Measurements from ENCODE around the gene PLEKHD1.
"Not testable (repeated sequence)": the region's sequence is repeated elsewhere in the genome, so short reads cannot be mapped to it uniquely, and the experiment has no call there.

PLEKHD1 gene

DNA sequence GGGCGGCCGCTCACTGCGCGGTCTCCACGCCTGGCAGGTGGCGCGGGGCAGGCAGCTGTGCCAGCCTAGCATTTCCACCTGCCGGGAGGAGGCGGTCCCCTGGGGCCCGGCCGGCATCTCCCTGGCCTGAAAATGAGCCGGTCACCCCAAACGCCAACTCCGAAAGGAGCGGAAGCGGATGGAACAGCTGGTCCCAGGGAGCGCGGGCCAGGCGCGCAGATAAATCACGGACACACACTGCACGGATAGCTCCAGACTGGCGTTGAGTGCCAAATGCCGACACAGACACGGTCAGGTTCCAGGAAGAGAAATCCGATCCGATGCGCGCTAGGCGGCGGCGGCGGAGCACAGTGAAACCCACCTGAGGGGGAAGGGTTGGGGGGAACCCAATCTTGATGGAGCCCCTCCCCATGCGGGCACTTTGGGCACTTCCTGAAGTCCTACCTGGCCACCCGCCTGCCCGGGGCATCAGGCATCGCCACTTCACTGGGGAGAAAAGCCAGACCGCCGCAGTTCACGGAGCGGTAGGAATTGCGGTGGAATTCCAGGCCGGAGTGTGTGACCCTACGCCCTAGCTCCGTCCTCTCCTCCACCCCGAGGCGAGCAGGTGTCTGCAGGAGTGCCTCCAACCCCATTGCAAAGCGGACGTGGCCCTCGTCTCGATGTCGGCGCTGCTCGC is 624 bp upstream of the PLEKHD1 start:
- peak; percentile 65 for DNase-seq

DNA sequence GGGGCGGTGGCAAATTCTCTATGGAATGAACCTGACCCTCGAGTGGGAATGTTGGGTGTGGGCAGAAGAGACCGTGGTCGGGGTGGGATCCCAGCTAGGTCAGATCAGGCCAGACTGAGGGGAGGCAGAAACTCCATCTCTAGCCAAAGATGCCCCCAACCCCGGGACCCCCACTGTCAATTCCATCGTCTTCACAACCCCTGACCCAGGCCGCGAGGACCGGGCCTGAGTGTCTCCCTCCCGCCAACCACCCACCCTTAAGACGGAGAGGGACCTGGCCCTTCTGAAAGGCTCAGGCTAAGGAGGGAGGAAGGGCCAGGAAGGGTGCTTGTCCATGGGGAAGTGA is 760 bp downstream of the PLEKHD1 start:
- peak; percentile 31 for DNase-seq

DNA sequence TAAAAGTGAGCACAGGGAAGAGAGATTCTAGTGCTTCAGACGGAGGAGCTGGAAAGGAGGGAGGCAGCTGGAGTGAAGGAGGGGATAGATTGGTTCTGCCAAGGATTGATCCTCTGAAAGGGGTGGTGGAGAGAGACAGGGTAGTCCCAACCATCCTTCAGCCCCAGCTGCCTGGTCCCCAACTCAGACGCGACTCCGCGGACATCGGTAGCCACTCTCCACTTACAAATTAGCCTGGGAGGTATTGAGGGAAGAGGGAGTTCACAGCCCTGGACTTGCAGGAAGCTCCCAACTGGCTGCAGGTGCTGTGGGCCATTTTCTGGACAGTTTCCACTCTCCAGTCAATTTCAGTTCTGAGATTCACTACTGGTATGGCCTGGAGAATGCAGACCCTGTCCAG is 1.2 kb downstream of the PLEKHD1 start:
- DNase-seq: peak; percentile 9

DNA sequence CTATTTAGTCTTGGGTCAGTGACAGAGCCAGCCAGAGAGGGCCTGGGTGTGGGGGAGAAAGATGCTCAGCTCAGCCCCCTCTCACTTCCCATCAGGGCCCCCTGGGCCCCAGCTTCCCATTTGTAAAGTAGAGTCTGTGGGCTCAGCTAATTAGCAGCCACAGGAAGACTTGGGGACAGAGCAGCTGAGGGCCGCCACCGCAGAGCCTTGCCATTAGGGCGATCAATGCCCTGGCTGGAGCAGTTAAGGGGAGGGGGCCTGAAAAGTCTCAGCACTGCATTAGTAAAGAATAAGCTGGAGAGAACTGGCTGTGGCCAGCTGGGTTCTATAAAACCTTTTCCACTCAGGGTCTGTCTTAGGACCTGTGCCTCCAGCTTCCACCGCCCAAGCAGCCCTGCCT is 2.7 kb downstream of the PLEKHD1 start:
- DNase-seq: peak; percentile 16

DNA sequence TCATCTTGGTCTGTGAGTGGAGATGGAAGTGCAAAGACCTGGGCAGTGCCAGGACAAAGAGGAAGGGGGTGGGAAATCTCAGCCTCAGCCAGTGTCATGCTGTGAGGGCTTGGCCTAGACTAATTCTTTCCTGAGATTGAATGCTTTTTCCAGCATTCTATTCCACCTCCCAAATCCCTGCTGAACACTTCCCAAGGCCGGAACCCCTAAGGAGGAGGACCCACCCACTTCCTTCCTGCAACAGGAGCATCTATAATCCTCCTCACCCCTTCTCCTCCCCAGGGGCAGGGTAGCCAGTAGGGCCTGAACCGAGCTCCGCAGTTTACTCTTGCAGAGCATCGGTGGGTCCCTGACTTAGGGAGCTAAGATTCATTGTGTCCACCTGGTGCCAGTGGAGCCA is 3.2 kb downstream of the PLEKHD1 start:
- peak; percentile 16 for DNase-seq

DNA sequence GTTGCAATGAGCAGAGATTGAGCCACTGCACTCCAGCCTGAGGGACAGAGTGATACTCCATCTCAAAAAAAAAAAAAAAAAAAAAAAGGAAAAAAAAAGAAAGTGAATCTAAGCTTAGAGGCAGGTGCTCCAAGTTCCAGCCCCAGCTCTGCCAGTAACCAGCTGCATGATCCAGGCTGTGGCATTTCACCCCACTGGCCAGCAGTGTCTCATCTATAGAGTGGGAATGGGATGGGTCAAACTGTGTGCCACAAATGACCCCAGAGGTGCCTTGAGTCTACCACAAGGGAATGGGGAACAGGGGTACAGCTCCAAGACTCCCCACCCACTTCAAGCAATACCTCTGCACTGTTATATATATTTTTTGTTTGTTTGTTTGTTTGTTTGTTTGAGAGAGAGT is 5.0 kb downstream of the PLEKHD1 start:
- DNase-seq: peak; percentile 18

DNA sequence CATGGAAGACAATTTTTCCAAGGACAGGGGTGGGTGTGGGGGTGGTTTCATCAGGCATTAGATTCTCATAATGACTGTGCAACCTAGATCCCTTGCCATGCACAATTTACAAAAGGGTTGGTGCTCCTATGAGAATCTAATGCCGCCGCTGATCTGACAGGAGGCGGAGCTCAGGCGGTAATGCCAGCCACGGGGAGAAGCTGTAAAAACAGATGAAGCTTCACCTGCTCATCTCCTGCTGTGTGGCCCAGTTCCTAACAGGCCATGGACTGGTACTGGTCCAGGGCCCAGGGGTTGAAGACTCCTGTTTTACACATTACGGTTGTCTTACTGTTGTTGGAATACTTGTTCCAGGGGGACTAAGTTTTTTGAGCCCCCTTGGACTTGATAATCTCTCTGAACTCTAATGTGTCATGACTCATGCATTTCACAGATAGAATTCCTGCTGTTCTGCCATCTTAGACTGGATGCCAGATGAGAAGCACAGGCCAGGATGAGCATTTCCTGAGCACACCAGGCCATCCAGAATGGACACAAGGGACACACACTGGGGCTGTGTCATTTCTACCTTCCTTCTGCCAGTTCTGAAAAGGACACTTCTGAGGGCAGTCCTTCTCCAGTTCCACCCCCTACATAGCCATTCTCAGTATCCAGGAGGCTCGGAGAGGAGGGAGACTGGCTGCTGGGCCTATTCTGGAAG is 5.8 kb downstream of the PLEKHD1 start:
- no peak for DNase-seq

DNA sequence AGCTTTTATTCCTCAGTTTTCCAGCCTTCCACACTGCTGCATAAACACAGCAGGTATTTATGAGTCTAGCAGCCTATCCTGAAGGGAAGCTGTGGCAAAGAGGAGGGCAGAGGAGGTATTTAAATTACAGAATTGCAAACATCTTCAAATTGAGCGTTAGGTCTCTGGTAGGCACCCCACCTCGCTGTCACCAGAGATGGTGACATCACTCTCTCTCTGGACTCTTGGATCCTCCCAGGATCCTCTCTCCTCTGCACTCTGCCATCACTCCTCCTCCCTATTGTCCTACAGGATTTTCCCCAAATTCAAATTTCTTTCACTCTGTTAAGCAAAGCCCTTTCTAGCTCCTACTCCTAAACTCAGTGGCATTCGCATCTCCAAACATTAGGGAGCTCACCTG is 6.7 kb downstream of the PLEKHD1 start:
- peak; percentile 3 for DNase-seq

DNA sequence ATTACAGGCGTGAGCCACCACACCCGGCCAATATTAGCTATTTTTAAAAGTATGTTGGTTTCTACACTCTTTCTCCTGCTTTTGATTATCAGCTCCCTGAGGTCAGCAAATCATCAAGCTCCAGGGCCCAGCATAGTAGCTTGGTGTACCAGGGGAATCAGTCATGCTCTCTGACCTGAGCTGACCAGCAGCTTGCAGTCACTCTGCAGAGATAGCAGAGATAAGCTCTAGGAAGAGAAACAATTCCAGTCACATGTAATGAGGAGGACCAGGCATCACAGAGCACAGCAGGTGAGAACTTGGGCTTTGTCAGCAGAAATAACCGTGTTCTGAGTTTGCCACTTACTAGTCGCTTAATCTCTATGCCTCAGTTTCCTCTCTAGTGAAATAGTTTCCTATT is 8.5 kb downstream of the PLEKHD1 start:
- DNase-seq: no peak

DNA sequence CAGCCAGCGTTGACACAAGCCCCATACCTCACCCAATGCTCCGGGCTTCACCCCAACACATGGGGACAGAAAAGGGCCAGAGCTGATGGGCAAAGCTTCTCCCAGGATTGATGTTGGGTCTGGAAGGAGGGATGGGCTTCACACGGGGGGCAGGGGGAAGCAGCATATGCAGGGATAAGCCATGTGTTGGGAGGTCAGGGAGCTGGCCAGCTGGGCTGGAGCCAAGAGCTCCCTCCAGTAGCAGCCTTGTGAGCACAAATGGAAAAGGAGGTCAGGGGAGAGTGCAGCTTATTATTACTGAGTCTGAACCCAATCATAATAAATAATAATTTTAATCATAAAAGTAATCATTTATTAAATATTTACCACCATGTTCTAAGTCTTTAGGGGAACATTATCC is 9.3 kb downstream of the PLEKHD1 start:
- peak; percentile 7 for DNase-seq

DNA sequence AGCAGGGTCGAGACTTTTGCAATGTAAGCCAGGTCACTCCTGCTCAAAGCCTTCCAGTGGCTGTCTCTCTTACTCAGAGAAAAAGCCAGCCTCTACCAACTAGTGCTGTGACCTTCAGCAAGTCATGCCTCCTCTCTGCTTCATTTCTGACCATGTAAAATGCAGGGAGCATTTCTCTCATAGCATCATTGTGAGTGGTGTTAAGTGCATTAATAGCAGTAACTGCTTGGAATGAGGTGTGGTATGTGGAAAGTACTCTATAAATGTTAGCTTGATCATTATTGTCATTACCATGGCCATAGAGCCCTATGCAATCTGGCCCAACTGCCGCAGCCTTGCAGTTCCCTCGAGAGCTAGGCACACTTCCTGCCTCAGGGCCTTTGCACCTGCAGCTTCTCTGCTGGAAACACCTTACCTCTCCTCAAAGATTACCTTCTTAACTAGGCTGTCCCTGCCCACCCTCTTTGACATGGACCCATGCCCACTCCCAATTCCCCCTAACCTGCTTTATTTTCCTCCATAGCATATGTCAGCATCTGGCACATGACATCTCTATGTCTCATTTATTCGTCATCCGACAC is 10.9 kb downstream of the PLEKHD1 start:
- no peak for DNase-seq

DNA sequence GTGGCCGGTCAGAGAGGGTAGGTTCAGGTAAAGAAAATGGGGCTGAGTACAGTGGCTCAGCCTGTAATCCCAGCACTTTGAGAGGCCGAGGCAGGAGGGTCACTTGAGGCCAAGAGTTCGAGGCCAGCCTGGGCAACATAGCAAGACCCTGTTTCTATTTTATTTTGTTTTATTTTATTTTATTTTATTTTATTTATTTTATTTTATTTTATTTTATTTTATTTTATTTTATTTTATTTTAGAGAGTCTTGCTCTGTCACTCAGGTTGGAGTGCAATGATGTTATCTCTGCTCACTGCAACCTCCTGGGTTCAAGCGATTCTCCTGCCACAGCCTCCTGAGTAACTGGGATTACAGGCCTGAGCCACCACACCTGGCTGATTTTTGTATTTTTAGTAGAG is 13.3 kb downstream of the PLEKHD1 start:
- not testable (repeated sequence) for DNase-seq

DNA sequence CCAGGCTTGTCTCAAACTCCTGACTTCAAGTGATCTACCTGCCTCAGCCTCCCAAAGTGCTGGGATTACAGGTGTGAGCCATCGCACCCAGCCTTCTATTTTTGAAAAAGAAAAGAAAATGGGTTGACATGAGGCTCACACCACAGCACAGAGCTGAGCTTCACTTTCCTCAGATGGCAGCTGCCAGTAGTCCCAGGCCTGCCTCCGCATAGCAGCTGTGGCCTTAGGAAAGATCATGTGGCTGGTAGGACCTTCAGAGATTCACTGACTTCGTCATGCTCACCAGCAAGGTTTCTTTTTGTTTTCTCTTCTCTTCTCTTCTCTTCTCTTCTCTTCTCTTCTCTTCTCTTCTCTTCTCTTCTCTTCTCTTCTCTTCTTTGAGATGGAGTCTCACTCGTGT is 13.8 kb downstream of the PLEKHD1 start:
- DNase-seq: not testable (repeated sequence)

DNA sequence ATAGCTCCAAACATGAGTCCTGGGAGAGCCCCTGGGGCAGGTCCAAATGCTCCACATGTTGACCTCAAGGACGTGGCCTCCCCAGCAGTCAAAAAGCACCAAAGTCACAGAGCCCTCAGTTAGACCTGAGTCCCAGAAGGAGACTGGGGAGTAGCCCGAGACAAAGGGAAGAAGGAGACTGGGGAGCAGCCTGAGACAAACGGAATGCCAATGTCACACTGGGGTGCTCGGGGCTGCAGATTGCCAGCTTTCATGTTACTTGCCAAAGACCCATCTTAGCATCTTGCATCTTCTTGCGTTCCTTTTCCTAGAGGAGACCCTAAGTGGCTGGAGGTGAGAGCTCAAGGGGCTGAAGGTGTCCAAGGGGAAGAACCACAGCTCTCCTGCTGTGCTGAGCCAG is 14.9 kb downstream of the PLEKHD1 start:
- DNase-seq: no peak

DNA sequence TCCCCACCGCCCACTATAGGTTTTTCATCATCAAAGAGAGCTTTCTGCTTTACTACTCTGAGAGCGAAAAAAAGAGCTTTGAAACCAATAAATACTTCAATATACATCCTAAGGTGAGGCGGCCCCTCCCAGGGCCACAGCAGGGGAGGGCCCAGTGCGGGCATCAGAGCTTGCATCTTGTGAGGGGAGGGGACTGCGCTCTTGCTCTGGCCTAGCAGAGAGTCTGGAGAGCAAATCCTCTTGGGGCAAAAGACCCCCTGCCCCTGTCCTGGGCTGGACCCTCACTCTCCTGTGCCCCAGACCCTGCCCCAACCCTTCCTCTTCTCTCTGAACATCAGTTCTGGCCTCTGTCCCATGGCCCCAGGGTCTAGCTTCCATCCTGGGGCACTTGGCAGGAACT is 15.6 kb downstream of the PLEKHD1 start:
- DNase-seq: no peak

DNA sequence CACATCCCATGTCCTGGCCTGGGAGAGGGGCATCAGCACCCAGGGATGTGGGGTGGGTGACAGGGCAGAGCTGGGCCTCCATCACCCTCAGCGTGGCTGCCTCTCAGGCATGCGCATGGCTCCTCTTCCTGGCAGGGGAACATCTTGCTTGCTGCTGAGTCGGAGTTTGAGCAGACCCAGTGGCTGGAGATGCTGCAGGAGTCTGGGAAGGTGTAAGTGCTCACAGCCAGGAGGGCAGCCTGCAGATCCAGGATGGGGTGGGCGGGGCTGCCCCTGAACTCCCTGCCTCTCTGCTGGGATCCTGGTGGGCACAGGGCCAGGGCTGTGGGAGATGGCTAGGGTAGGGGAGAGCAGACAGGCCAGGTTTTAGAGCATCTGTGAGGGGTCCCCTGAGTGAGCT is 16.2 kb downstream of the PLEKHD1 start:
- no peak for DNase-seq

DNA sequence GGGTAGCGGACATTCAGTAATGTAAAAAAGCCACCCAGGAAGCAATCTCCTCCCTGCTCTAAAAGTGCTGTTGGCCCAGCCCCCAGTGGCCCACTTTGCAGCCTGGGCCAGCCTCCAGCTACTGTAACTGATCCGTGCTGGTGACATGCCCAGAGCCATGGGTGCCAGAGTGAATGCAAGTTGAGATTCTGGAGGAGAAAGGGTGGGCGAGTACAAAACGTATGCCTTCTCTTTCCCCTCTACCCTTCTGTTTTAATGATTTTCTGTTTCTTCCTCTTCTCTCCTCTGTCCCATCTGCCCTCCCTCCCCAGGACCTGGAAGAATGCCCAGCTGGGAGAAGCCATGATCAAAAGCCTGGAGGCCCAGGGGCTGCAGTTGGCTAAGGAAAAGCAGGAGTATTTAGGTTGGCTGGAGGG is 16.9 kb downstream of the PLEKHD1 start:
- peak; percentile 68 for DNase-seq

DNA sequence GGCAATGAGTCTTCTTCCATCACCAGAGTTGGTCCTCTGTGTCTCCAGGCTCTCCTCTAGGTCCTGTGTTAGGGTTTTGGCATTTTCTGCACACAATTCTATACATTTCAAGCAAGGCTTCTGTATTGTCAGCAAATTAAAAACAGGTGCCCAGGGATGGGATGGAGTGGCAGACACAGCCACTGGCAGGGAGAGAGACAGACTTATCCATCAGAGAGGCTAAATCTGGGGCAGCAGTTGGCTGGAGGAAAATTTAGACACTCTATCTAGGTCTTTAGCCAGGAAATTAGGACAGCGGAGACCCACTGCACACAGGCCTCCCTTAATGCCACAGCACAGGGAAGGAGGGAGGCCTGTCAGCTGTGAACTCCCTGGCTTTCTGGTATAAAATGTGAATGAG is 20.2 kb downstream of the PLEKHD1 start:
- no peak for DNase-seq

DNA sequence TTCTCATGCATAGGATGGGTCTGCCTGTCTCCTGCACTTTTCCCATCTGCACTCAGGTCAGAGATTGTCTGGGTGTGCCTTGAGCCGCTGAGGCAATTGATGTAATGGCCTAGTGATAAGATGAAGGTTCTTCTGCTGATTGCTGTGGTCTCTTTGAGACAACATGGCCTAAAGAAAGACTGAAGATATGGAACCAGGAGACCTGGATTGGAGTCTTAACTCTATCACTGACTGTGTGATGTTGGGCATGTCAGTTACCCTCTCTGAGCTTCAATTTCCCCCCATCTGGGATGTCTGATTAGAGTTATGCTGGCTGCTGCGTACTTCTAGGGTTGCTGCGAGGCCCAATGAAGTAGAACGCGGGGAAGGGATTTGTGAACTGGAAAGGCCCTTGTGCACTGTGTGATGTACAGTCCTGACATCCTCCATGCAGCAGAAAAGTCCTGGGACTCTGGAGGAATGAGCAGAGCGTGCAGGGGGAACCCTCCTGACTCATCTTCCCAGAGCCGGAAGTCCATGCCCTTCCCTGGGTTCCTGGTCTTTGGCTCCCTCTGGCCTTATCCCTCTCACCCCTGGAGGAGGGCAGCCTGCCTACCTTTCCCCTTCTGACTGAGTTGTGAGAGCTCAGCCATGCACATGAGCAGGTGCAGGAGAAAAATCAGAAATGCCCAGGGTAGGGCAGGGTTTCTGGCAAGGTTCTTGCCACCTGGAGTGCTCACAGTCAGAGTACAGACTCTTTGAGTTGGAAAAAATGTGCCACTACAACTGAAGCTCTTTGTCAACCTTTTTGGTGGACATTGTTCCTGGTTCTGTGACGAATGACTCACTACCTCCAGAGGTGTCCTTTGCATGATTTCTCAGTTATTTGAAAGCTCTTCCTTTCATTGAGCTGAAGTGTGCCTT is 21.1 kb downstream of the PLEKHD1 start:
- DNase-seq: no peak

DNA sequence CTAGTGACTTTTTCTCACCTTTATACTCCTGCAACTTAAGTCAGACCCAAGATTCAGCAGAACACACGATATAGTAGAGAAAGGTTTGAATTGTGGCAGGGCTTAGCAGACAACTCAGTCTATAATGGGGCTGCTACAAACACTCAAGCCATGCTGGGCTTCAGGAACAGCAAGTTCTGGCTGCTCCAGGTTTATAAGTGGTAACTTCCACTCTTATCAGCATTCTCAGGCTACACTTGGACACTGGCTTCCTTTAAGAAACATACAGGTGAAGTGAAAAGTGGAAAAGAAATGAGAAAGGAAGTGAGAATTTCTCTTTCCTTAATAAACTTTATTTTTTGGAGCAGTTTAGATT is 21.7 kb downstream of the PLEKHD1 start:
- no peak for DNase-seq

DNA sequence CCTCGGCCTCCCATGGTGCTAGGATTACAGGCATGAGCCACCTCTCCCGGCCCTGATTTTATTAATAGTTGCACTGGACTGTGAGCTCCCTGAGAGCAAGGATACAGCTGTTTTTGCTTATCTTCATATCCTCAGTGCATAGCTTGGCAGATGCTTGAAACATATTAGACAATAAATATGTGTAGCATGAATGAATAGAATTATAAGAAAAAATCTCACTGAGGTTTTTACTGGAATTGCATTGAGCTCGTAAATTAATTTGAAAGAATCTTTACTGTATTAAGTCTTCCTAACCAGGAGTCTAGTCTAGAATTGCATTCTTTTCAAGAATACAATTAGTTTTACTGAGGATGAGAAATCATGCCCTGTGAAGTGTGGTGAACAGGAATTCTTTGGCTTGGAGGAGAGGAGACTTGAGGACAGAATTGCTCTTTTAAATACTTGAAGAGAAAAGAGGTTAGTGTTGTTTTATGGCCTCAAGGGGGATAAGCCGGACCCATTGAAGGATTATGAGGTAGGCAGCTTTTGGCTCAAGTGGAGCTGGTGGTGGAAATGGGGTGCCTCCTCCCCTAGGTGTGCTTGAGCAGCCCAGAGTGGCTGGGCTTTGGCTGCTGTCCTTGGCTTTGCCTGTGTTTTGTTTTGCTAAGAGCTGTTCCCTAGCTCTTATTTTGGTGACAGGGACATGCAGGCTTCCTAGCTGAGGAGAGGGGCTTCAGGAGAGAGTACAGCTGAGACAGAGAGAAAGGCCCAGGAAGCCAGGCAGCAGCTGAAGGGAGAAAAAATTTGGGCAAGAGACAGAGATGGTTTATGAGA is 34.0 kb downstream of the PLEKHD1 start:
- DNase-seq: no peak

DNA sequence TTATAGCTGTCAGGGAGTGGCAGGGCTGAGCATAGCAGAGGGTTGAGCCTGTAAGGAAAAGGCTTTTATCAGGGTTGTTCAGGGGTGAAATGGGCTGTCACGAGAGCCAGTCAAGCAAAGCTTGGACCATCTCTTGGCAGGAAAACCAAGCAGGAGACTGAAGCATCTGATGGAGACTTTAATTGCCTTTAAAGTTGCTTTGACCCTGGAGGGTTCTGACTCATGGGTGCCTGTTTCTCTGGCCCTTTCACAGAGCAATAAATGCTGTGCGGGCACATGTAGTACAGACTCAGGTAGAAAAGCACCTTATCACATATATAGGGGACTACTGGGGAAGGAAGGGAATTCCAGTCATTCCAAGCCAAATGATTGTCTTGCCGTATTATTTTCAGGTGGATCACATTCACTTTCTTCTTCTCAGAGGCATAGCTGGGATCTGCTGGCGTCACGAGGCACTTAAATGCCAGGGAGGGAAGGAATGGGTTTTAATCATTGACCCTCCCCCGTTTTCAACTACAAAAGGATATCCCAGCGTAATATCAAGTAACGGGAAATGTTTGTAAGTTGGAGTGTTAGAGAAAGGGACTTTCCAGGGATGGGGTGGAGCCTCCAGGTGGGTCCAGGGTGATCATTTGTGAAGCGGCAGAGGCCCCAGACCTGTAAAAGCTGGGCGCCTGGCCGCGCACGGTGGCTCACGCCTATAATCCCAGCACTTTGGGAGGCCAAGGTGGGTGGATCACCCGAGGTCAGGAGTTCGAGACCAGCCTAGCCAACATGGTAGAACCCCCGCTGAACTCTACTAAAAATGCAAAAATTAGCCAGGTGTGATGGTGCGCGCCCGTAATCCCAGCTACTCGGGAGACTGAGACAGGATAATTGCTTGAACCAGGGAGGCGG is 34.9 kb downstream of the PLEKHD1 start:
- DNase-seq: no peak
